Esophagus squamous epithelium (tissue), 5 donors: Measurements from ENCODE around the gene NCAM1. TPM values are rescaled to one million over a fixed set of nuclear protein-coding genes. Genes with fewer than 3 reads are reported as not detected.

ENCODE experiments used
- DNase-seq: peaks from one replicate; lab custom pipeline; 2025; lab: John Stamatoyannopoulos, UW
- H3K27ac ChIP-seq, 4 donors: fragments of 200-600 bp; sonication (generic); one replicate each; pipeline ENCODE4 v1.5.1; 2016 to 2019; ENCODE audit warnings: mild to moderate bottlenecking in 1 of 4
- H3K27me3 ChIP-seq, 4 donors: fragments of 200-600 bp; sonication (generic); 1 replicate in 3 of 4; 2 replicates in 1 of 4; pipeline versions ENCODE4 v1.5.1 to v1.6.0; 2017 to 2021; ENCODE audit warnings: antibody characterized with exemption in 1 of 4
- H3K36me3 ChIP-seq, 3 donors: fragments of 200-600 bp; sonication (generic); one replicate each; pipeline ENCODE4 v1.5.1; 2016 to 2019
- H3K4me1 ChIP-seq, 3 donors: fragments of 200-600 bp; sonication (generic); one replicate each; pipeline ENCODE4 v1.5.1; 2017 to 2019
- H3K4me3 ChIP-seq, 4 donors: fragments of 200-600 bp; sonication (generic); 1 replicate in 3 of 4; 2 replicates in 1 of 4; pipeline ENCODE4 v1.5.1; 2016 to 2019; ENCODE audit warnings: mild to moderate bottlenecking in 2 of 4, moderate library complexity in 1 of 4
- H3K9me3 ChIP-seq, 3 donors: fragments of 200-600 bp; sonication (generic); one replicate each; pipeline ENCODE4 v1.5.1; 2016 to 2019
- POLR2A ChIP-seq, 4 donors: fragments of 450-650 bp; IDR thresholded peaks; one replicate each; pipeline ENCODE4 v1.6.1; 2017; ENCODE audit warnings: antibody characterized with exemption in 4 of 4, mild to moderate bottlenecking in 4 of 4, moderate library complexity in 3 of 4
- WGBS, 2 donors: methylation state at CpG; one replicate each; pipeline ENCODE4 v1.1.5; 2018; 5-methylcytosine and 5-hydroxymethylcytosine counted together
- intact Hi-C: fragments of 100-400 bp; cut with DNase I; formaldehyde crosslinking; loops from one replicate; pipeline ENCODE4 v1.15.0; 2022
- total RNA-seq, 4 donors: library from RNA; depleted of rRNA; stranded (reverse); fragments of >200 nt; gene quantifications; one replicate each; pipeline ENCODE4 v1.1.0, GENCODE V29; 2016
- TF ChIP-seq, protein P1 (sequence below), 6 experiments: fragments of 450-650 bp in 4 of 6; fragments of 200-600 bp in 2 of 6; sonication (generic) in 2 of 6; IDR thresholded peaks; one replicate each; pipeline ENCODE4 v1.5.1; 2016 to 2019; ENCODE audit warnings: antibody characterized with exemption in 6 of 6, mild to moderate bottlenecking in 4 of 6, moderate library complexity in 4 of 6
- donor health status: DM: yes; HTN: yes; CAD: no.

Gene NCAM1
- total RNA-seq, 4 donors from 2014 or later: 1.6 to 16.4 (median 2.6) TPM

DNA sequence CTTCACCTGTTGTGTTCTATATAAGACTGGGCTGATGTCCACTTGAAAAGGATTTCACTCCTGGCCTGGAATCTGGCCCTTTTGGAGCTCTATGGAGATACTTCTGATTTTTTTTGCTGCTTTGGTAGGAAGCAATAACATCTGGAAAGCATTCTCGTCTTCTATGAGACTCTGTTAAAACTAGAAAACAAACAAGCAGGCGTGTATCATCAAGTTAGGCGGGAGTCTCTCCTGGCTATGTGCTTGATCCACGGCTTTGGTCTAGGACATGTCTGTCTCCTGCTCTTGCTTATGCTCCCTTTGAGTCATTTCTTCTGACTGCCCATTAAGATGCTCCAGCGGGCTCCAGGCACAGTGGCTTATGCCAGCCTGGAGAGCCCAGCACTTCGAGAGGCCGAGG is 231.8 kb downstream of the NCAM1 start:
- no peaks in the 10 kb centered on the region for H3K36me3 ChIP-seq
- no peak for TF ChIP-seq POLR2A (IDR thresholded peaks at IDR 0.05)
- TF ChIP-seq, protein P1, sequence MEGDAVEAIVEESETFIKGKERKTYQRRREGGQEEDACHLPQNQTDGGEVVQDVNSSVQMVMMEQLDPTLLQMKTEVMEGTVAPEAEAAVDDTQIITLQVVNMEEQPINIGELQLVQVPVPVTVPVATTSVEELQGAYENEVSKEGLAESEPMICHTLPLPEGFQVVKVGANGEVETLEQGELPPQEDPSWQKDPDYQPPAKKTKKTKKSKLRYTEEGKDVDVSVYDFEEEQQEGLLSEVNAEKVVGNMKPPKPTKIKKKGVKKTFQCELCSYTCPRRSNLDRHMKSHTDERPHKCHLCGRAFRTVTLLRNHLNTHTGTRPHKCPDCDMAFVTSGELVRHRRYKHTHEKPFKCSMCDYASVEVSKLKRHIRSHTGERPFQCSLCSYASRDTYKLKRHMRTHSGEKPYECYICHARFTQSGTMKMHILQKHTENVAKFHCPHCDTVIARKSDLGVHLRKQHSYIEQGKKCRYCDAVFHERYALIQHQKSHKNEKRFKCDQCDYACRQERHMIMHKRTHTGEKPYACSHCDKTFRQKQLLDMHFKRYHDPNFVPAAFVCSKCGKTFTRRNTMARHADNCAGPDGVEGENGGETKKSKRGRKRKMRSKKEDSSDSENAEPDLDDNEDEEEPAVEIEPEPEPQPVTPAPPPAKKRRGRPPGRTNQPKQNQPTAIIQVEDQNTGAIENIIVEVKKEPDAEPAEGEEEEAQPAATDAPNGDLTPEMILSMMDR (IDR thresholded peaks at IDR 0.05): no peak
- H3K4me3 ChIP-seq: no peak overlapping the region
- no peaks in the 10 kb centered on the region for H3K27me3 ChIP-seq
- H3K4me1 ChIP-seq: peaks cover 0 to 37% (median 4%) of the 10 kb centered on the region in 3 donors
- no peak overlapping the region for H3K27ac ChIP-seq
- no peak for DNase-seq
- 52 to 54% methylated on average over 4 to 7 of the region's 7 CpGs for WGBS, 2 donors
- H3K9me3 ChIP-seq: no peaks in the 10 kb centered on the region
- intact Hi-C loops: no loop called here

DNA sequence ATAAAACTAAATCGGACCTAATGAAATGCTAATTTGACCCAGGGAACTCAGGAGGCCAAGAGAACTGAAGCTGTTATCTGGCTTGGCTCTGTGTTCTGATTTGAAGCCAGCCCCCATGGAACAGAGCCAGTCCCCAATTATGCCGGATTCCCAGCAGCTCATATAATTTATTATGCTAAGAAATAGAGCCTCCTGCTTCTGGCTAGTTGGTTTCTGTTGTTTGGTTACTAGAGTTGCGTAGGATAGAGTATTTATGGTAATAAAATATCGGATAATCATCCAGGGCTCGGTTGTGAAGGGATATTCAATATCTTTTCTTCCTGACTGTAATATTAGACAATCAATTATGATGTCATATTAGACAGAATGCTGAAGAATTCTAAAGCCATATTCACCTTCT is 232.7 kb downstream of the NCAM1 start:
- Histone ChIP-seq H3K4me1 (peaks cover 0 to 37% (median 4%) of the 10 kb centered on the region in 3 donors), H3K4me3 (no peak overlapping the region), H3K9me3 (no peaks in the 10 kb centered on the region), H3K27ac (no peak overlapping the region), H3K36me3 (no peaks in the 10 kb centered on the region), H3K27me3 (no peaks in the 10 kb centered on the region)
- no peak for DNase-seq
- 42 to 61% methylated on average over 5 of the region's 5 CpGs for WGBS, 2 donors
- intact Hi-C loops: no loop called here
- TF ChIP-seq, protein P1 (IDR thresholded peaks at IDR 0.05): no peak
- TF ChIP-seq POLR2A (IDR thresholded peaks at IDR 0.05): no peak

DNA sequence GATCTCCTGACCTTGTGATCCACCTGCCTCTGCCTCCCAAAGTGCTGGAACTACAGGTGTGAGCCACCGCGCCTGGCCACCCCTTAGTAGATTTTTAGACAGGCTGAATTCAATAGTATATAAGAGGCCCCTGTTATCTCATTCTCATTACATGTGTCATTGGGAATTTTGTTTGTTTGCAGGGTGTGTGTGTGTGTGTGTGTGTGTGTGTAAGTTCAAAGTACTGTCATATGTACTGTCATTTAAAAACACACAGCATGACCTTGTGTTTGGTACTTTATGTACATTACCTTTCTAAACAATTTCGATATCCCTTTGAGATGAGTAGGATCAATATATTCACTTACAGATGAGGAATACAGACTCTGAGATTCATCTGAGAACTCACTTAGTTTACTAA is 234.5 kb downstream of the NCAM1 start:
- Histone ChIP-seq H3K36me3 (no peaks in the 10 kb centered on the region), H3K4me1 (peaks cover 0 to 19% (median 4%) of the 10 kb centered on the region in 3 donors), H3K27ac (no peak overlapping the region), H3K4me3 (no peak overlapping the region), H3K9me3 (no peaks in the 10 kb centered on the region), H3K27me3 (peaks cover 0 to 2% (median 0%) of the 10 kb centered on the region in 4 donors)
- intact Hi-C loops: no loop called here
- 84 to 92% methylated on average over 3 of the region's 3 CpGs for WGBS, 2 donors
- no peak for DNase-seq
- TF ChIP-seq, protein P1 (IDR thresholded peaks at IDR 0.05): no peak
- no peak for TF ChIP-seq POLR2A (IDR thresholded peaks at IDR 0.05)

DNA sequence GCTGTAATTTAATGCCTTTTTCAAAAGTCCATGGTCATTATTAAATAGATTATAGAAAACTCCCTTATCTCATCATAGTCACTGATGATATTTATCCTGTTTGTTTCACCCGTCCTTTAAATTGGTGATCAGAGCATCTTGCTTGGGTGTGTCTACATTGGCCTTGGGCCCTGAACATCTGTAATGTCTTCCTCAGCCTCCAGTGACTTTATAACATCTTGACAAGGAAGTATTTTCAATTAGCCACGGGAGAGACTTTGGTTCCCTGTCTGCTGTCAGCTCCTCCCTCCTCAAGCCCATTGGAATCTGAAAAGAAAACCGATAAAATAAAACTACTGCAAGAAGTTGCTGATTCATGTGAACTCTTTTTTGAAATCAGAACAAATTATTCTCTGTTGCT is 236.2 kb downstream of the NCAM1 start:
- Histone ChIP-seq H3K9me3 (no peaks in the 10 kb centered on the region), H3K4me3 (no peak overlapping the region), H3K36me3 (no peaks in the 10 kb centered on the region), H3K4me1 (peaks cover 0 to 17% (median 4%) of the 10 kb centered on the region in 3 donors), H3K27ac (no peak overlapping the region), H3K27me3 (peaks cover 0 to 3% (median 0%) of the 10 kb centered on the region in 4 donors)
- DNase-seq: no peak
- TF ChIP-seq, protein P1 (IDR thresholded peaks at IDR 0.05): no peak
- TF ChIP-seq POLR2A (IDR thresholded peaks at IDR 0.05): no peak
- intact Hi-C loops: no loop called here
- WGBS, 2 donors: 39 to 45% methylated on average over 3 of the region's 3 CpGs

DNA sequence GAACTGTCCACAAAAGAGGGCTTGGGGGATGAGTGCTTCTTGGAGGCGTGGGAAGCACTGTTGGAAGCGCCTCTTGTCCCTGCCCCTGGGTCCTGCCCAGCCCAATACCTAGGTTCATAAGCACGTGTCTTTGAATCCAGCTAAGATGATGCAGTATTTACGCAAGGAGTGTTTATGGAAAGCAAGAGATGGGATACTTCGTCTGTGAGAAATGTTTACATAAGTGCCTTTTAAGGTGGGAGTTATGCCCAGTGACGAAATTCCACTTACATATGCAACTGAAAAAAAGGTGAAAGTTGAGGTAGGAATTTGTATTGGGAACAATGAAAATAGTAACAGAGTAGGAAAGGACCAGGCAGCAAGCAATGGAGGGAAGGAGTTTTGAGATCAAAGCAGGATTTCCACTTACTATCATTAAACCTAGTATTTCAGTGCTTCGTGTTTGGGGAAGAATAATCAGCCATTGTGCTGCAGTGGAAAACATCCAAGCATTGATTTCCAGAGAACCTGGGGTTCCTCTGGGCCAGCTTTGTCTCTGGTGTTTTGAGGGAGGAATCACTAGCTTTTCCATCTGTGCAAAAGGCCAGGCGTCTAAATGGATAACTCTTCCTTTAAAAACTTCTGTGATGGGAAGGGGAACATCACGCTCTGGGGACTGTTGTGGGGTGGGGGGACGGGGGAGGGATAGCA is 237.9 kb downstream of the NCAM1 start:
- intact Hi-C loops: no loop called here
- H3K4me1 ChIP-seq: peaks cover 0 to 4% (median 0%) of the 10 kb centered on the region in 3 donors
- WGBS, 2 donors: 43 to 55% methylated on average over 8 to 9 of the region's 10 CpGs
- H3K36me3 ChIP-seq: no peaks in the 10 kb centered on the region
- no peak for DNase-seq
- H3K27ac ChIP-seq: no peak overlapping the region
- H3K9me3 ChIP-seq: no peaks in the 10 kb centered on the region
- H3K4me3 ChIP-seq: no peak overlapping the region
- TF ChIP-seq, protein P1 (IDR thresholded peaks at IDR 0.05): no peak
- no peak for TF ChIP-seq POLR2A (IDR thresholded peaks at IDR 0.05)
- peaks cover 0 to 8% (median 0%) of the 10 kb centered on the region in 4 donors for H3K27me3 ChIP-seq
